ENCODE results near the gene KIZ.

Gene KIZ

DNA sequence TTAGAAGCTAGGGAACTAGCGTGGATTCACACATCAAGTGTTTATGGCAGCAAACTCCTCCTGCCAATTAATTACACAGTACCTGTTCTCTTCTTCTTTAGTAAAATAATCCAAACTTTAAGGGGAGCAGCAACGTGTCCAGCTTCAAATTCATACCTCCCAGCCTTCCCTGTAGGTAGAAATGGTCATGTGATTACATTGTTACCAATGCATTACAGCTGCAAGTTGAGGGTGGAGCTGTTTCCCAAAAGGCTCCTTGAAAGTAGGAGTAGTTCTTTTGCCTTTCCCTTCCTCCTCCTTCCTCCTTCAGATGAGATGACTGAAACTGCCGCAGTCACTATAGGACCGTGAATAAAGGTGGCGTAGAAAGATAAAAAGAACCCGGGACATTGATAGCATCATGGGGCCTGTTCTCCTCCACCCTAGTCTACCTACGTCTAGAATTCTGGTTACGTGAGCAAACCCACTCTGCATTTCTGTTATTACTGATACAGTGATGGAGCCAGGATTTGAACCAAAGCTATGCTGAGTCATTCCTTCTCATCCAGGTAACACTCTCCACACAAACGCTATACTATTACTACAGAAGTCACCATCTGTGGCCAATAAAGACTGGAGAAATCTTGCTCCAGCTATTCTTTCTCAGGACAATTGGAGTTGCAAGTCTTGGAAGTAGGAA, 37.9 kb upstream of the KIZ start:
- no peak for DNase-seq
- H2BK12ac ChIP-seq (ENCODE audit: low read length in 2 of 2): no peak overlapping the region
- H2BK5ac ChIP-seq (ENCODE audit: low read depth, low read length, poor library complexity, severe bottlenecking): no peak overlapping the region
- H2AFZ ChIP-seq (ENCODE audit: low read depth, low read length): no peak overlapping the region
- H3K9me3 ChIP-seq (ENCODE audit: control insufficient read depth, low read length): no peaks in the 10 kb centered on the region
- H3K4me2 ChIP-seq (ENCODE audit: low read length, poor library complexity, severe bottlenecking): no peak overlapping the region
- H3K79me1 ChIP-seq (replicated peaks; ENCODE audit: low read length, poor library complexity, severe bottlenecking): no peaks in the 10 kb centered on the region
- H3K27ac ChIP-seq (ENCODE audit: low read length, poor library complexity, severe bottlenecking): no peak overlapping the region
- H4K91ac ChIP-seq (ENCODE audit: low read length): no peak overlapping the region
- H2BK15ac ChIP-seq (ENCODE audit: low read depth, poor library complexity, severe bottlenecking): no peak overlapping the region
- H3K14ac ChIP-seq (ENCODE audit: low read length in 2 of 2): no peak overlapping the region
- H3K9ac ChIP-seq (ENCODE audit: low read length): no peak overlapping the region
- H3K36me3 ChIP-seq (ENCODE audit: control insufficient read depth in 1 of 2, insufficient read depth in 2 of 2, low read depth in 1 of 2, low read length in 2 of 2): no peaks in the 10 kb centered on the region
- H4K8ac ChIP-seq (ENCODE audit: low read length): no peak overlapping the region
- no peak overlapping the region for H2BK120ac ChIP-seq (ENCODE audit: low read depth, low read length)
- no peak overlapping the region for H3K18ac ChIP-seq (ENCODE audit: low read depth in 1 of 2, low read length in 2 of 2)
- H2AK5ac ChIP-seq (ENCODE audit: low read length, severe bottlenecking): no peak overlapping the region
- no peaks in the 10 kb centered on the region for H3K4me1 ChIP-seq (ENCODE audit: control insufficient read depth, insufficient read depth, low read depth, low read length)
- no peak overlapping the region for H3K4me3 ChIP-seq (ENCODE audit: insufficient read depth in 1 of 2, low read depth in 1 of 2, low read length in 2 of 2)
- no peak overlapping the region for H3K23ac ChIP-seq (ENCODE audit: low read length in 2 of 2)
- H3K27me3 ChIP-seq (ENCODE audit: control insufficient read depth in 1 of 2, insufficient read depth in 1 of 2, low read length in 2 of 2): peaks cover 19 to 50% of the 10 kb centered on the region in 2 experiments
- H3K4ac ChIP-seq (ENCODE audit: low read depth in 1 of 2, low read length in 2 of 2): no peak overlapping the region
- 80% methylated on average over 7 of the region's 9 CpGs for WGBS

DNA sequence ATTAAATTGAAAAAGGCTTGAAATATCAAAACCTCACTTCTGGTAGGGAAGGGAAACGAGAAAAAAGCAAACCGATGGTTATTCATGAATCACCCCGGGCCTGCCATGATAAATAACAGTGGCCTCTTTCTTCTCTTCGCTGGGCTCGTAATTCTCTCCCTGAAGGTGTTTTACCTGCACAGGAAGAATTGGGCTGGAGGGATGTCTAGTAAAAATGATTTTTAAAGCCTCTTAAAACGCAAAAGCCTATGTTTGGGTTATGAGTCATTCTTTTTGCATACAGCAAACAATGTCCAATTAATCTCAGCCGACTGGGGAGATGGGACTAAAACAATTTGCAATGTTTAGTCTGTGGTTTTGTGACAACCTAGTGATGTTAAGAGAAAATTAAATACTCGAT, 36.5 kb upstream of the KIZ start:
- Histone ChIP-seq H2BK15ac (ENCODE audit: low read depth, poor library complexity, severe bottlenecking) (no peak overlapping the region), H3K4me1 (ENCODE audit: control insufficient read depth, insufficient read depth, low read depth, low read length) (no peaks in the 10 kb centered on the region), H3K18ac (ENCODE audit: low read depth in 1 of 2, low read length in 2 of 2) (no peak overlapping the region), H3K27ac (ENCODE audit: low read length, poor library complexity, severe bottlenecking) (no peak overlapping the region), H2BK120ac (ENCODE audit: low read depth, low read length) (no peak overlapping the region), H3K4ac (ENCODE audit: low read depth in 1 of 2, low read length in 2 of 2) (no peak overlapping the region), H3K36me3 (ENCODE audit: control insufficient read depth in 1 of 2, insufficient read depth in 2 of 2, low read depth in 1 of 2, low read length in 2 of 2) (no peaks in the 10 kb centered on the region), H3K4me3 (ENCODE audit: insufficient read depth in 1 of 2, low read depth in 1 of 2, low read length in 2 of 2) (no peak overlapping the region), H3K27me3 (ENCODE audit: control insufficient read depth in 1 of 2, insufficient read depth in 1 of 2, low read length in 2 of 2) (peaks cover 33 to 63% of the 10 kb centered on the region in 2 experiments), H3K9ac (ENCODE audit: low read length) (no peak overlapping the region), H2AK5ac (ENCODE audit: low read length, severe bottlenecking) (no peak overlapping the region), H2AFZ (ENCODE audit: low read depth, low read length) (no peak overlapping the region), H2BK12ac (ENCODE audit: low read length in 2 of 2) (no peak overlapping the region), H3K23ac (ENCODE audit: low read length in 2 of 2) (no peak overlapping the region), H2BK5ac (ENCODE audit: low read depth, low read length, poor library complexity, severe bottlenecking) (no peak overlapping the region), H4K8ac (ENCODE audit: low read length) (no peak overlapping the region), H3K9me3 (ENCODE audit: control insufficient read depth, low read length) (no peaks in the 10 kb centered on the region), H3K79me1 (replicated peaks; ENCODE audit: low read length, poor library complexity, severe bottlenecking) (no peaks in the 10 kb centered on the region), H4K91ac (ENCODE audit: low read length) (no peak overlapping the region), H3K14ac (ENCODE audit: low read length in 2 of 2) (no peak overlapping the region), H3K4me2 (ENCODE audit: low read length, poor library complexity, severe bottlenecking) (no peak overlapping the region)
- 75% methylated on average over 8 of the region's 8 CpGs for WGBS
- no peak for DNase-seq

DNA sequence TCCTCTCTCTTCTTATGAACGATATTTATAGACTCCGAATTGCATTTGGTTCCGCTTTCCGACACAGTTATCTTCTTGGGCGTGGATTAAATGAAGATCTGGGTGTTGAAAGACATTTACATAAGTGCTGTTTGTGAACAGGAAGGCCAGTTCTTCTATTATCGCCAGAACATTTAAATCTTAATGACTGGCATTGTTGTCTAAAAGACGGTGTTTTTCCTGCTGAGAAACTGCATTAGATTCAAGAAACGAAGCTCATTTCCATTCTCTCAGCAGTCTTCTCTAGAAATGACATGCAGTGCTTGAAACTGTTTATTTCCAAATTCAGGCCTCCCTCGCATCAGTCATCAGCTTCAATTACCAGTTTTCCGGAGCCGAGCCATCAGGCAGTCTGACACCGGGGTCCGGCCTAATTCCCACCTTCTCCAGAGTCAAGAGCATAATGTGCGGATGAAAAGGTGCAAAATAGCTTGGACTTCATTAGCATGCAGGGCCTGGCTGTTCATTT, 35.7 kb upstream of the KIZ start:
- Histone ChIP-seq H2BK5ac (ENCODE audit: low read depth, low read length, poor library complexity, severe bottlenecking) (no peak overlapping the region), H2BK15ac (ENCODE audit: low read depth, poor library complexity, severe bottlenecking) (no peak overlapping the region), H3K14ac (ENCODE audit: low read length in 2 of 2) (no peak overlapping the region), H3K9me3 (ENCODE audit: control insufficient read depth, low read length) (no peaks in the 10 kb centered on the region), H2BK120ac (ENCODE audit: low read depth, low read length) (no peak overlapping the region), H3K27me3 (ENCODE audit: control insufficient read depth in 1 of 2, insufficient read depth in 1 of 2, low read length in 2 of 2) (peaks cover 35 to 63% of the 10 kb centered on the region in 2 experiments), H3K4me2 (ENCODE audit: low read length, poor library complexity, severe bottlenecking) (no peak overlapping the region), H4K8ac (ENCODE audit: low read length) (no peak overlapping the region), H4K91ac (ENCODE audit: low read length) (no peak overlapping the region), H2BK12ac (ENCODE audit: low read length in 2 of 2) (no peak overlapping the region), H3K4me3 (ENCODE audit: insufficient read depth in 1 of 2, low read depth in 1 of 2, low read length in 2 of 2) (no peak overlapping the region), H3K23ac (ENCODE audit: low read length in 2 of 2) (no peak overlapping the region), H3K79me1 (replicated peaks; ENCODE audit: low read length, poor library complexity, severe bottlenecking) (no peaks in the 10 kb centered on the region), H3K4me1 (ENCODE audit: control insufficient read depth, insufficient read depth, low read depth, low read length) (no peaks in the 10 kb centered on the region), H2AK5ac (ENCODE audit: low read length, severe bottlenecking) (no peak overlapping the region), H3K27ac (ENCODE audit: low read length, poor library complexity, severe bottlenecking) (no peak overlapping the region), H2AFZ (ENCODE audit: low read depth, low read length) (no peak overlapping the region), H3K4ac (ENCODE audit: low read depth in 1 of 2, low read length in 2 of 2) (no peak overlapping the region), H3K36me3 (ENCODE audit: control insufficient read depth in 1 of 2, insufficient read depth in 2 of 2, low read depth in 1 of 2, low read length in 2 of 2) (no peaks in the 10 kb centered on the region), H3K18ac (ENCODE audit: low read depth in 1 of 2, low read length in 2 of 2) (no peak overlapping the region), H3K9ac (ENCODE audit: low read length) (no peak overlapping the region)
- WGBS: 44% methylated on average over 13 of the region's 14 CpGs
- DNase-seq: no peak

DNA sequence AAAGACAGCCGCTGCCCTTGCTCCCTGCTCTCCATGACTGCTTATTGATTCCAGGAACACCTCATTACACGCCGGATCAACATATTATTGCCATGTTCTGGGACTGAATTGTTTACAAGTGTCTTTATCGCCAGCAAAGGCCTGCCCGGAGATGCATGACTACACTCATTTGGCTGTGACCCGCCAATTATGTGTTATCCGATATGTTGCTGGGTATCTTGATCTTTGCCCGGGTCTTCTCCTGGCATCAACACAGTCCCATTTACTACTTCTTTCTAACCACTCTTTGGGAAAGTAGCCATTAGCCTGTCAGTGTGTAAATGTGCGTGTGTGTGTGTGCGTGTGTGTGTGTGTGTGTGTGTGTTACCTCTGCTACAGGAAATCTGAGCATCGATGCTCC, 35.2 kb upstream of the KIZ start:
- no peak overlapping the region for H4K8ac ChIP-seq (ENCODE audit: low read length)
- H2BK12ac ChIP-seq (ENCODE audit: low read length in 2 of 2): no peak overlapping the region
- no peak overlapping the region for H3K9ac ChIP-seq (ENCODE audit: low read length)
- no peak overlapping the region for H2AFZ ChIP-seq (ENCODE audit: low read depth, low read length)
- H3K4me3 ChIP-seq (ENCODE audit: insufficient read depth in 1 of 2, low read depth in 1 of 2, low read length in 2 of 2): no peak overlapping the region
- no peaks in the 10 kb centered on the region for H3K4me1 ChIP-seq (ENCODE audit: control insufficient read depth, insufficient read depth, low read depth, low read length)
- peaks cover 35 to 63% of the 10 kb centered on the region in 2 experiments for H3K27me3 ChIP-seq (ENCODE audit: control insufficient read depth in 1 of 2, insufficient read depth in 1 of 2, low read length in 2 of 2)
- no peaks in the 10 kb centered on the region for H3K36me3 ChIP-seq (ENCODE audit: control insufficient read depth in 1 of 2, insufficient read depth in 2 of 2, low read depth in 1 of 2, low read length in 2 of 2)
- H3K4me2 ChIP-seq (ENCODE audit: low read length, poor library complexity, severe bottlenecking): no peak overlapping the region
- DNase-seq: no peak
- H4K91ac ChIP-seq (ENCODE audit: low read length): no peak overlapping the region
- H2BK120ac ChIP-seq (ENCODE audit: low read depth, low read length): no peak overlapping the region
- no peak overlapping the region for H3K4ac ChIP-seq (ENCODE audit: low read depth in 1 of 2, low read length in 2 of 2)
- no peak overlapping the region for H3K14ac ChIP-seq (ENCODE audit: low read length in 2 of 2)
- H3K23ac ChIP-seq (ENCODE audit: low read length in 2 of 2): no peak overlapping the region
- no peak overlapping the region for H2BK15ac ChIP-seq (ENCODE audit: low read depth, poor library complexity, severe bottlenecking)
- no peak overlapping the region for H3K18ac ChIP-seq (ENCODE audit: low read depth in 1 of 2, low read length in 2 of 2)
- WGBS: 94% methylated on average over 7 of the region's 11 CpGs
- no peak overlapping the region for H3K27ac ChIP-seq (ENCODE audit: low read length, poor library complexity, severe bottlenecking)
- H3K79me1 ChIP-seq (replicated peaks; ENCODE audit: low read length, poor library complexity, severe bottlenecking): no peaks in the 10 kb centered on the region
- no peaks in the 10 kb centered on the region for H3K9me3 ChIP-seq (ENCODE audit: control insufficient read depth, low read length)
- H2AK5ac ChIP-seq (ENCODE audit: low read length, severe bottlenecking): no peak overlapping the region
- no peak overlapping the region for H2BK5ac ChIP-seq (ENCODE audit: low read depth, low read length, poor library complexity, severe bottlenecking)

All from mesenchymal stem cell (in vitro differentiated cells and primary cell).